WTC11 (cell line): ENCODE results near the gene NXPH3.

ENCODE experiments used
- CBFB ChIP-seq: sonication (generic); formaldehyde crosslinking; IDR thresholded peaks from 2 replicates; pipeline ENCODE4 v1.8.1; 2022; ENCODE audit warnings: mild to moderate bottlenecking, low read depth, missing genetic modification reagents
- JUN ChIP-seq: sonication (generic); formaldehyde crosslinking; IDR thresholded peaks from 2 replicates; pipeline ENCODE4 v1.8.0; 2023; ENCODE audit warnings: mild to moderate bottlenecking, missing genetic modification reagents
- SMAD4 ChIP-seq: sonication (generic); formaldehyde crosslinking; IDR thresholded peaks from 2 replicates; pipeline ENCODE4 v1.8.0; 2022; ENCODE audit warnings: mild to moderate bottlenecking, missing genetic modification reagents
- TP53 ChIP-seq: sonication (generic); formaldehyde crosslinking; IDR thresholded peaks from 2 replicates; pipeline ENCODE4 v1.8.1; 2023; ENCODE audit warnings: mild to moderate bottlenecking, missing genetic modification reagents
- TF ChIP-seq, protein P1 (sequence below): sonication (generic); formaldehyde crosslinking; IDR thresholded peaks from 2 replicates; pipeline ENCODE4 v1.8.0; 2022; ENCODE audit warnings: mild to moderate bottlenecking, missing genetic modification reagents
- TF ChIP-seq, protein P2 (sequence below): sonication (generic); formaldehyde crosslinking; IDR thresholded peaks from 2 replicates; pipeline ENCODE4 v1.8.1; 2023; ENCODE audit warnings: mild to moderate bottlenecking, missing genetic modification reagents, moderate library complexity
- TF ChIP-seq, protein P3 (sequence below): fragments of 200-600 bp; IDR thresholded peaks from 2 replicates; pipeline ENCODE4 v1.8.0; 2022; ENCODE audit warnings: antibody characterized with exemption

DNA sequence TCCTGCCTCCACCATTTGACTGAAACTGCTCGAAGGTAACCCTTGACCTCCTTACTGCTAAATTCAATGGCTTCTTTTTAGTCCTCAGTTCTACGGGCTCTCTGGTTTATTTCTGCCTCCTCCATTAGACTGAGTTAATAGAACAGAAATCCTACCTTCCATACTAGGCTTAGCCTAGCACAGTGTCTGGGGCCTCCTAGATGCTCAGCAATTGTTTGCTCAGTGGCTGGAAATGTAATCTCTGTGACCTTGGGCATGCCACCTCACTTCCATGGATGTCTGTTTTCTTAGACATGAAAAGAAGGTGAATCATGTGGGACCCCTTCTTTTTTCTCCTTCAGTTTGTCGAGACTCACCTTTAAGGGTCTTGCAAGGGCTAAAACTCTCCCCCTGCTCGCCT, 19.7 kb downstream of the NXPH3 start:
- no peak for TF ChIP-seq JUN (CRISPR knock-in tag)
- no peak for TF ChIP-seq SMAD4 (CRISPR knock-in tag)
- no peak for TF ChIP-seq TP53 (CRISPR knock-in tag)
- TF ChIP-seq, protein P1, sequence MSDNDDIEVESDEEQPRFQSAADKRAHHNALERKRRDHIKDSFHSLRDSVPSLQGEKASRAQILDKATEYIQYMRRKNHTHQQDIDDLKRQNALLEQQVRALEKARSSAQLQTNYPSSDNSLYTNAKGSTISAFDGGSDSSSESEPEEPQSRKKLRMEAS (CRISPR knock-in tag): no peak
- TF ChIP-seq, protein P2, sequence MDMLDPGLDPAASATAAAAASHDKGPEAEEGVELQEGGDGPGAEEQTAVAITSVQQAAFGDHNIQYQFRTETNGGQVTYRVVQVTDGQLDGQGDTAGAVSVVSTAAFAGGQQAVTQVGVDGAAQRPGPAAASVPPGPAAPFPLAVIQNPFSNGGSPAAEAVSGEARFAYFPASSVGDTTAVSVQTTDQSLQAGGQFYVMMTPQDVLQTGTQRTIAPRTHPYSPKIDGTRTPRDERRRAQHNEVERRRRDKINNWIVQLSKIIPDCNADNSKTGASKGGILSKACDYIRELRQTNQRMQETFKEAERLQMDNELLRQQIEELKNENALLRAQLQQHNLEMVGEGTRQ: no peak
- TF ChIP-seq, protein P3, sequence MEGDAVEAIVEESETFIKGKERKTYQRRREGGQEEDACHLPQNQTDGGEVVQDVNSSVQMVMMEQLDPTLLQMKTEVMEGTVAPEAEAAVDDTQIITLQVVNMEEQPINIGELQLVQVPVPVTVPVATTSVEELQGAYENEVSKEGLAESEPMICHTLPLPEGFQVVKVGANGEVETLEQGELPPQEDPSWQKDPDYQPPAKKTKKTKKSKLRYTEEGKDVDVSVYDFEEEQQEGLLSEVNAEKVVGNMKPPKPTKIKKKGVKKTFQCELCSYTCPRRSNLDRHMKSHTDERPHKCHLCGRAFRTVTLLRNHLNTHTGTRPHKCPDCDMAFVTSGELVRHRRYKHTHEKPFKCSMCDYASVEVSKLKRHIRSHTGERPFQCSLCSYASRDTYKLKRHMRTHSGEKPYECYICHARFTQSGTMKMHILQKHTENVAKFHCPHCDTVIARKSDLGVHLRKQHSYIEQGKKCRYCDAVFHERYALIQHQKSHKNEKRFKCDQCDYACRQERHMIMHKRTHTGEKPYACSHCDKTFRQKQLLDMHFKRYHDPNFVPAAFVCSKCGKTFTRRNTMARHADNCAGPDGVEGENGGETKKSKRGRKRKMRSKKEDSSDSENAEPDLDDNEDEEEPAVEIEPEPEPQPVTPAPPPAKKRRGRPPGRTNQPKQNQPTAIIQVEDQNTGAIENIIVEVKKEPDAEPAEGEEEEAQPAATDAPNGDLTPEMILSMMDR: no peak
- no peak for TF ChIP-seq CBFB
